ENCODE results near the gene MAGEA1. TPM values are rescaled to one million over a fixed set of nuclear protein-coding genes. Genes with fewer than 3 reads are reported as not detected.
"Not testable (repeated sequence)": the region's sequence is repeated elsewhere in the genome, so short reads cannot be mapped to it uniquely, and the experiment has no call there.

MAGEA1 gene
- total RNA-seq, 4 donors from 2014 or later: not detected

GRCh38 chrX:153161952-153162351 is 17.1 kb upstream of the MAGEA1 start:
- Histone ChIP-seq H3K27me3 (no peaks in the 10 kb centered on the region), H3K36me3 (no peaks in the 10 kb centered on the region), H3K27ac (no peak overlapping the region), H3K4me3 (no peak overlapping the region), H3K4me1 (no peaks in the 10 kb centered on the region), H3K9me3 (no peaks in the 10 kb centered on the region)
- 27 to 74% methylated on average over 5 of the region's 5 CpGs for WGBS, 2 donors
- DNase-seq: no peak
- intact Hi-C loops (cut with DNase I): no loop called here
- TF ChIP-seq CTCF (IDR thresholded peaks at IDR 0.05) (no peak), POLR2A (IDR thresholded peaks at IDR 0.05) (no peak)

GRCh38 chrX:153164733-153165132 is 14.4 kb upstream of the MAGEA1 start:
- no peak overlapping the region for H3K27ac ChIP-seq
- no peak for TF ChIP-seq CTCF (IDR thresholded peaks at IDR 0.05)
- no peak for TF ChIP-seq POLR2A (IDR thresholded peaks at IDR 0.05)
- intact Hi-C loops (cut with DNase I): no loop called here
- DNase-seq: no peak
- 66% methylated on average over 3 of the region's 3 CpGs; no CpG with 5 or more reads in 1 of the 2 donors for WGBS, 2 donors
- no peaks in the 10 kb centered on the region for H3K4me1 ChIP-seq
- H3K36me3 ChIP-seq: no peaks in the 10 kb centered on the region
- no peaks in the 10 kb centered on the region for H3K27me3 ChIP-seq
- H3K4me3 ChIP-seq: no peak overlapping the region
- H3K9me3 ChIP-seq: no peaks in the 10 kb centered on the region

- H3K36me3 ChIP-seq; DNase-seq; H3K4me1 ChIP-seq; H3K9me3 ChIP-seq; H3K4me3 ChIP-seq; H3K27me3 ChIP-seq; H3K27ac ChIP-seq; intact Hi-C loops (cut with DNase I): not testable (repeated sequence)
- 86 to 100% methylated on average over 1 to 2 of the region's 4 CpGs for WGBS, 2 donors
Observed at GRCh38 chrX:153168423-153168822, 10.7 kb upstream of the MAGEA1 start.

- TF ChIP-seq POLR2A (IDR thresholded peaks at IDR 0.05): no peak
- no peak for TF ChIP-seq CTCF (IDR thresholded peaks at IDR 0.05)
- 43% methylated on average over 2 of the region's 4 CpGs; no CpG with 5 or more reads in 1 of the 2 donors for WGBS, 2 donors
Observed at GRCh38 chrX:153181822-153182221, 2.7 kb downstream of the MAGEA1 start.

GRCh38 chrX:153184787-153185186 is 5.7 kb downstream of the MAGEA1 start:
- Histone ChIP-seq H3K4me1 (no peaks in the 10 kb centered on the region), H3K9me3 (no peaks in the 10 kb centered on the region), H3K36me3 (no peaks in the 10 kb centered on the region), H3K27me3 (no peaks in the 10 kb centered on the region), H3K4me3 (no peak overlapping the region), H3K27ac (no peak overlapping the region)
- 85 to 100% methylated on average over 1 to 6 of the region's 8 CpGs for WGBS, 2 donors
- no peak for DNase-seq
- intact Hi-C loops (cut with DNase I): no loop called here
- TF ChIP-seq POLR2A (IDR thresholded peaks at IDR 0.05): no peak

More at GRCh38 chrX:153181822-153182221, 2.7 kb downstream of the MAGEA1 start:
- intact Hi-C loops (cut with DNase I): no loop called here
- Histone ChIP-seq H3K4me3 (no peak overlapping the region), H3K27ac (no peak overlapping the region), H3K27me3 (no peaks in the 10 kb centered on the region), H3K4me1 (no peaks in the 10 kb centered on the region), H3K9me3 (no peaks in the 10 kb centered on the region), H3K36me3 (no peaks in the 10 kb centered on the region)
- no peak for DNase-seq

GRCh38 chrX:153190381-153190780 is 11.3 kb downstream of the MAGEA1 start:
- DNase-seq: no peak
- 36% methylated on average over 1 of the region's 1 CpG; no CpG with 5 or more reads in 1 of the 2 donors for WGBS, 2 donors
- Histone ChIP-seq H3K36me3 (no peaks in the 10 kb centered on the region), H3K27me3 (no peaks in the 10 kb centered on the region), H3K4me1 (no peaks in the 10 kb centered on the region), H3K4me3 (no peak overlapping the region), H3K9me3 (no peaks in the 10 kb centered on the region), H3K27ac (no peak overlapping the region)
- intact Hi-C loops (cut with DNase I): no loop called here
- TF ChIP-seq CTCF (IDR thresholded peaks at IDR 0.05): no peak
- TF ChIP-seq POLR2A (IDR thresholded peaks at IDR 0.05): no peak

Measured in esophagus squamous epithelium (tissue), 5 donors.